BE2C (cell line): ENCODE measurements around the gene CD59.
A peak's percentile ranks its signal among the peaks of the same experiment; 100 is the strongest.

ENCODE experiments used
- DNase-seq: peaks from one replicate; pipeline ENCODE4 v3.0.0-alpha.2; 2020
- H3K27me3 ChIP-seq: fragments of 250-450 bp; sonication (Bioruptor Pico); 2 replicates; pipeline ENCODE4 v1.5.1; 2020; ENCODE audit warnings: mild to moderate bottlenecking
- H3K36me3 ChIP-seq: fragments of 250-450 bp; sonication (Bioruptor Pico); 2 replicates; pipeline ENCODE4 v1.5.1; 2020; ENCODE audit warnings: mild to moderate bottlenecking
- H3K4me1 ChIP-seq: fragments of 250-450 bp; sonication (Bioruptor Pico); 2 replicates; pipeline ENCODE4 v1.5.1; 2020
- H3K4me3 ChIP-seq: 2 replicates; pipeline ENCODE4 v1.5.1; 2011; ENCODE audit warnings: low read depth, low read length
- H3K9me3 ChIP-seq: fragments of 250-450 bp; sonication (Bioruptor Pico); 2 replicates; pipeline ENCODE4 v1.5.1; 2020
- CTCF ChIP-seq: IDR thresholded peaks from 2 replicates; pipeline ENCODE4 v1.5.1; 2012; ENCODE audit warnings: mild to moderate bottlenecking, low read depth, low read length

CD59 gene

GRCh38 chr11:33691066-33691864, 45.0 kb downstream of the CD59 start:
- Histone ChIP-seq H3K36me3 (no peaks in the 10 kb centered on the region), H3K4me3 (no peak overlapping the region), H3K9me3 (no peaks in the 10 kb centered on the region), H3K4me1 (no peaks in the 10 kb centered on the region), H3K27me3 (no peaks in the 10 kb centered on the region)
- DNase-seq, result no peak
- TF ChIP-seq CTCF, result no peak

- H3K9me3 ChIP-seq, result no peaks in the 10 kb centered on the region
- no peak overlapping the region for H3K4me3 ChIP-seq
- H3K27me3 ChIP-seq, result no peaks in the 10 kb centered on the region
- no peaks in the 10 kb centered on the region for H3K4me1 ChIP-seq
- no peaks in the 10 kb centered on the region for H3K36me3 ChIP-seq
- no peak for TF ChIP-seq CTCF
- no peak for DNase-seq
Observed at GRCh38 chr11:33690290-33691065, 45.7 kb downstream of the CD59 start.

GRCh38 chr11:33689501-33689900, 46.7 kb downstream of the CD59 start:
- Histone ChIP-seq H3K4me3 (no peak overlapping the region), H3K27me3 (no peaks in the 10 kb centered on the region), H3K4me1 (no peaks in the 10 kb centered on the region), H3K9me3 (no peaks in the 10 kb centered on the region), H3K36me3 (no peaks in the 10 kb centered on the region)
- no peak for DNase-seq
- no peak for TF ChIP-seq CTCF

- Histone ChIP-seq H3K27me3 (no peaks in the 10 kb centered on the region), H3K4me1 (no peaks in the 10 kb centered on the region), H3K4me3 (no peak overlapping the region), H3K9me3 (no peaks in the 10 kb centered on the region), H3K36me3 (no peaks in the 10 kb centered on the region)
- no peak for TF ChIP-seq CTCF
- DNase-seq, result no peak
Observed at GRCh38 chr11:33689085-33689484, 47.1 kb downstream of the CD59 start.

- H3K27me3 ChIP-seq, result no peaks in the 10 kb centered on the region
- no peaks in the 10 kb centered on the region for H3K36me3 ChIP-seq
- H3K4me1 ChIP-seq, result no peaks in the 10 kb centered on the region
- H3K4me3 ChIP-seq, result no peak overlapping the region
- TF ChIP-seq CTCF, result peak; percentile 59
- peak; percentile 37 for DNase-seq
- no peaks in the 10 kb centered on the region for H3K9me3 ChIP-seq
Observed at GRCh38 chr11:33687733-33688479, 48.3 kb downstream of the CD59 start.
